HepG2 (cell line): ENCODE data around the gene VN1R2.

ENCODE experiments used
- EZH2 ChIP-seq: conservative IDR thresholded peaks from 2 replicates; pipeline ENCODE4 v1.6.1; 2012; ENCODE audit warnings: mild to moderate bottlenecking, low read depth, low read length, moderate library complexity
- NFIC ChIP-seq: IDR thresholded peaks from 2 replicates; pipeline ENCODE4 v1.6.1; 2012; ENCODE audit warnings: mild to moderate bottlenecking, low read length, inconsistent platforms
- NFYB ChIP-seq: sonication (generic); formaldehyde crosslinking; IDR thresholded peaks from 2 replicates; pipeline ENCODE4 v1.4.0; 2020; ENCODE audit warnings: missing genetic modification reagents
- RELA ChIP-seq: sonication (generic); formaldehyde crosslinking; IDR thresholded peaks from 2 replicates; pipeline ENCODE4 v1.4.0; 2020; ENCODE audit warnings: missing genetic modification reagents
- TOPORS ChIP-seq: sonication (generic); formaldehyde crosslinking; IDR thresholded peaks from 2 replicates; pipeline ENCODE4 v1.8.0; 2023; ENCODE audit warnings: mild to moderate bottlenecking, missing genetic modification reagents
- ZNF572 ChIP-seq: sonication (generic); formaldehyde crosslinking; IDR thresholded peaks from 2 replicates; pipeline ENCODE4 v1.5.1; 2020; ENCODE audit warnings: mild to moderate bottlenecking, missing genetic modification reagents
- TF ChIP-seq, protein P1 (sequence below), 2 experiments: sonication (generic) in 1 of 2; formaldehyde crosslinking in 1 of 2; IDR thresholded peaks; 2 replicates each; pipeline versions ENCODE4 v1.4.0 to v1.6.1; 2018 to 2020; ENCODE audit warnings: missing genetic modification reagents in 2 of 2, borderline replicate concordance in 1 of 2, low read depth in 1 of 2, mild to moderate bottlenecking in 1 of 2, missing biosample characterization in 1 of 2

DNA sequence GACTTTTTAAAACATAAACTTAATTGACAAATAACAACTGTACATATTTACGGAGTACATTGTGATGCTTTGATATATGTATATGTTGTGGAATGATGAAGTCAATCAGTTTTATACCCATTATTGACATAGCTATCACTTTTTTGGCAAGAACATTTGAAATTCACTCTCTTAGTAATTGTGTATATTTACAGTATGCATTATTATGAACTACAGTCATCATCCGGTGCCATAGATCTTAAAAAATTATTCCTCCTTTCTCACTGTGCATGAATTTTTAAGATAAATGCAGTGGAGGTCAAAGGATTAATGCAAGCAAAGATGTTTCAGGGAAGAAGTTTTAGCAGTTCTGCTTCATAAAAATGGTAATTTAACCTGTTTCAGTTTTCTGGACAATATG, 17.4 kb downstream of the VN1R2 start:
- no peak for TF ChIP-seq NFYB
- no peak for TF ChIP-seq RELA (CRISPR knock-in tag)
- no peak for TF ChIP-seq TOPORS (CRISPR knock-in tag)
- TF ChIP-seq ZNF572 (CRISPR knock-in tag) = no peak
- no peak for TF ChIP-seq NFIC
- TF ChIP-seq, protein P1, sequence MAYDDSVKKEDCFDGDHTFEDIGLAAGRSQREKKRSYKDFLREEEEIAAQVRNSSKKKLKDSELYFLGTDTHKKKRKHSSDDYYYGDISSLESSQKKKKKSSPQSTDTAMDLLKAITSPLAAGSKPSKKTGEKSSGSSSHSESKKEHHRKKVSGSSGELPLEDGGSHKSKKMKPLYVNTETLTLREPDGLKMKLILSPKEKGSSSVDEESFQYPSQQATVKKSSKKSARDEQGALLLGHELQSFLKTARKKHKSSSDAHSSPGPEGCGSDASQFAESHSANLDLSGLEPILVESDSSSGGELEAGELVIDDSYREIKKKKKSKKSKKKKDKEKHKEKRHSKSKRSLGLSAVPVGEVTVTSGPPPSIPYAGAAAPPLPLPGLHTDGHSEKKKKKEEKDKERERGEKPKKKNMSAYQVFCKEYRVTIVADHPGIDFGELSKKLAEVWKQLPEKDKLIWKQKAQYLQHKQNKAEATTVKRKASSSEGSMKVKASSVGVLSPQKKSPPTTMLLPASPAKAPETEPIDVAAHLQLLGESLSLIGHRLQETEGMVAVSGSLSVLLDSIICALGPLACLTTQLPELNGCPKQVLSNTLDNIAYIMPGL (CRISPR knock-in tag; IDR thresholded peaks at IDR 0.05; ENCODE audit: borderline replicate concordance in 1 of 2, low read depth in 1 of 2) = no peak
- TF ChIP-seq EZH2 = no peak
